SK-N-DZ (cell line): ENCODE results near the gene TRIM72.
"Not testable (repeated sequence)": the region's sequence is repeated elsewhere in the genome, so short reads cannot be mapped to it uniquely, and the experiment has no call there.

Experiments
- DNase-seq: peaks from one replicate; pipeline ENCODE4 v3.0.0-alpha.2; 2015; ENCODE audit warnings: low spot score

Gene TRIM72

DNA sequence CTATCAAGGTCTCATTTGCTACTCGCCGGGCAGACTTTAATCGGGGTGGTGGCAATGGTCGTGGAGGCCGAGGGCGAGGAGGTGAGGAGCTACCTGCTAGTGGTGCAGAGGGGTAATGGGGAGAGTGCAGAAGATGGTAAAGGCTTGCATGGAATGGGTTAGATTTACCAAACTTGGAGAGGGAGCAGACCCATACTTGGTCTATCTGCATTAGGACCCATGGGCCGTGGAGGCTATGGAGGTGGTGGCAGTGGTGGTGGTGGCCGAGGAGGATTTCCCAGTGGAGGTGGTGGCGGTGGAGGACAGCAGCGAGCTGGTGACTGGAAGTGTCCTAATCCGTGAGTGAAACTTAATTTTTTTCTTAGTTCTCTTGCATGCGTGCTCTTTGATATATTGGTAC, 23.9 kb upstream of the TRIM72 start:
- DNase-seq, result no peak

- DNase-seq, result no peak
Measured at GRCh38 chr16:31190818-31191444, 23.0 kb upstream of the TRIM72 start.

- DNase-seq, result no peak
Measured at GRCh38 chr16:31191697-31192428, 22.1 kb upstream of the TRIM72 start.

GRCh38 chr16:31192856-31193642, 20.9 kb upstream of the TRIM72 start:
- DNase-seq, result no peak

DNA sequence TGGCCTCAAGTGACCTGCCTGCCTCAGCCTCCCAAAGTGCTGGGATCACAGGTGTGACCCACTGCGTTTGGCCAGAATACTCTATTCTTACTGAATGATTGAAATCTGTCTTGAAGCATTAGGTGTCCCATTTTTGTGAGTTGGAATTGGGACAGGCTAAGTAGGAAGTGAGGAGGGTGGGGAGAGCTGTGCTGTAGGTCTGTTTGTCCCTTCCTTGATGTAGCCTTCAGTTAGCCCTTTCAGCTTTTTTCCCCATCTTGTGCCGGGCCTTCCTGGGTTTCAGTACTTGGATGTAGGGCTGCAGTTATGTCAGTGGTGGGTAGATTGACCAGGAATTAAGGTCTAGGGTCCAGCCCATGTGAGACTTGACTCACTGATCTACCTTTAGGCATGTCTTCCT, 20.0 kb upstream of the TRIM72 start:
- DNase-seq, result no peak

GRCh38 chr16:31194898-31195297, 19.0 kb upstream of the TRIM72 start:
- DNase-seq, result no peak

DNA sequence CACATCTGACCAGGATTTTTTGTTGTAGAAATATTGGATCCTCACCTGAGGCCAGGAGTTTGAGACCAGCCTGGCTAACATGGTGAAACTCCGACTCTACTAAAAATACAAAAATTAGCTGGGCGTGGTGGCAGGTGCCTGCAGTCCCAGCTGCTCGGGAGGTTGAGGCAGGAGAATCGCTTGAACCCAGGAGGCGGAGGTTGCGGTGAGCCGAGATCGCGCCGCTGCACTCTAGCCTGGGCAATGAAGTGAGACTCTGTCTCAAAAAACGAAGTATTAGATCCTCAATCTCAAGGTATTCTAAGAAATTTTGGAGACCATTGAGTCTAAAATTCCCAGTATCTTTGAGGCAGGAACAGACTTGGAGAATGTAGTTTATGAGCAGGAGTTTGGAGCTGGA, 18.1 kb upstream of the TRIM72 start:
- not testable (repeated sequence) for DNase-seq

GRCh38 chr16:31196324-31197088, 17.4 kb upstream of the TRIM72 start:
- no peak for DNase-seq

- no peak for DNase-seq
Measured at GRCh38 chr16:31198207-31198882, 15.6 kb upstream of the TRIM72 start.

GRCh38 chr16:31199430-31200041, 14.4 kb upstream of the TRIM72 start:
- no peak for DNase-seq

- DNase-seq, result not testable (repeated sequence)
Measured at GRCh38 chr16:31200111-31200510, 13.8 kb upstream of the TRIM72 start.

- DNase-seq, result no peak
Measured at GRCh38 chr16:31200821-31201568, 12.9 kb upstream of the TRIM72 start.

GRCh38 chr16:31201582-31202413, 12.1 kb upstream of the TRIM72 start:
- DNase-seq, result no peak

- DNase-seq, result no peak
Measured at GRCh38 chr16:31202414-31203375, 11.2 kb upstream of the TRIM72 start, which contains the start of gene PYCARD. Gene PYCARD (minus strand): TSS chr16:31202760. CDS start chr16:31202690, 70 bp downstream.

DNA sequence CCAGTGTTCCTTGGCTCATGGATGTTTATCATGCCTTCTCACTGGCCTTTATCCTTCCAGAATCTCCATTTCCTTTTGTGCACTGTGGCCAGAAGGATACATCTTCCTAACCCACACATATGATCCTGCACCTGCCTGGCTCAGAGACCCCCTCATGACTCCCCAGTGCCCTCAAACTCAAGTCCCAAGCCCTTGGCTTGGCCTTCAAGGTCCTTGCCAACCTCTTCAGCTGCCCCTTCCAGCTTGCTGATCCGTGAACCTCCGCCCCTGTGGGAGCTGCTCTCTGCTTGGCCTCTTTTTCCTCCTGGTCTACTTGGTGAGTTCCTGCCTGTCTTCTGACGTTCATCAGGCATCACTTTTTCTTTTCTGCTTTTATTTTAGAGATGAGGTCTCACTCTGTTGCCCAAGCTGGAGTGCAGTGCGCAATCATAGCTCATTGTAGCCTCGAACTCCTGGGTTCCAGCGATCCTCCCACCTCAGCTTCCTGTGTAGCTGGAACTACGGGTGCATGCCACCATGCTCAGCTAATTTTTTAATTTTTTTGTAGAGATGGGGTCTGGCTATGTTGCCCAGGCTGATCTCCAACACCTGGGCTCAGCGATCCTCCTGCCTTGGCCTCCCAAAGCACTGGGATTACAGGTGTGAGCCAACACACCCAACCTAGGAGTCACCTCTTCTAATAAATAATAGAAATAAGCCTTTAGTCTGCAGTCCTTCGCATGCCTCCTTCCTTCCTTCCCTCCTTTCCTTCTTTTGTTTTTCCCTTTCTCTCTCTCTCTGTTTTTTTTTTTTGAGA, 8.8 kb upstream of the TRIM72 start:
- no peak for DNase-seq

DNA sequence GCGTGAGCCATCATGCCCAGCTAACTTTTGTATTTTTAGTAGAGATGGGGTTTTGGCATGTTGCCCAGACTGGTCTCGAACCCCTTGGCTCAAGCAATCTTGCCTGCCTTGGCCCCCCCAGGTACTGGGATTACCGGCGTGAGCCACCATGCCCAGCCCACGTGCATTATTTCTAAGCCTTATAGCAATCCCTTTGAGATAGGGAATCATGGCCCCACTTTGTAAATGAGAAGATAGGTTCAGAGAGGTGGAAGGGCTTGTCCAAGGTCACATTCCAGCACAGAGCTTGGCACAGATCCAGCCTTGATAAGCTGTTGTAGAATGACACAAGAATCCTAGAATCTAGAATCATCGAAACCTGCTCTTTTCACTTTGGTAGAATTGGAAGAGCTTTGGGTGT, 7.1 kb upstream of the TRIM72 start:
- DNase-seq, result no peak

GRCh38 chr16:31213342-31213741, 577 bp upstream of the TRIM72 start:
- no peak for DNase-seq
